Breast epithelium (tissue), 4 donors: ENCODE measurements around the gene CDC16. TPM values are rescaled to one million over a fixed set of nuclear protein-coding genes. Genes with fewer than 3 reads are reported as not detected.

ENCODE experiments used
- DNase-seq, 2 donors: peaks; one replicate each; pipeline ENCODE4 v3.0.0-alpha.2; 2019; ENCODE audit warnings: low spot score in 2 of 2
- H3K27ac ChIP-seq, 2 donors: fragments of 200-600 bp; sonication (generic) in 1 of 2; one replicate each; pipeline ENCODE4 v1.5.1; 2016 to 2019; ENCODE audit warnings: mild to moderate bottlenecking in 1 of 2
- H3K27me3 ChIP-seq, 2 donors: fragments of 200-600 bp; sonication (generic) in 1 of 2; one replicate each; pipeline versions ENCODE4 v1.5.1 to v1.6.0; 2017 to 2019; ENCODE audit warnings: control low read depth in 1 of 2, mild to moderate bottlenecking in 1 of 2
- H3K36me3 ChIP-seq: fragments of 200-600 bp; one replicate; pipeline ENCODE4 v1.5.1; 2019
- H3K4me1 ChIP-seq, 2 donors: fragments of 200-600 bp; sonication (generic); one replicate each; pipeline ENCODE4 v1.5.1; 2016 to 2019; ENCODE audit warnings: control low read depth in 1 of 2
- H3K4me3 ChIP-seq, 3 donors: fragments of 200-600 bp; sonication (generic); 1 replicate in 2 of 3; 2 replicates in 1 of 3; pipeline ENCODE4 v1.5.1; 2016 to 2019; ENCODE audit warnings: mild to moderate bottlenecking in 3 of 3, moderate library complexity in 2 of 3
- H3K9me3 ChIP-seq, 2 donors: fragments of 200-600 bp; sonication (generic) in 1 of 2; one replicate each; pipeline ENCODE4 v1.5.1; 2016 to 2019; ENCODE audit warnings: control low read depth in 1 of 2
- POLR2A ChIP-seq: fragments of 450-650 bp; IDR thresholded peaks from one replicate; pipeline ENCODE4 v1.6.1; 2016; ENCODE audit warnings: antibody characterized with exemption, mild to moderate bottlenecking, moderate library complexity
- POLR2AphosphoS5 ChIP-seq, 3 donors: sonication (generic); formaldehyde crosslinking; IDR thresholded peaks; one replicate each; pipeline ENCODE4 v1.6.1; 2017; ENCODE audit warnings: antibody characterized with exemption in 3 of 3
- intact Hi-C: fragments of 100-400 bp; cut with DNase I; formaldehyde crosslinking; loops from one replicate; pipeline ENCODE4 v1.15.1; 2023; ENCODE audit warnings: low total_unique reads
- total RNA-seq, 3 donors: library from RNA; depleted of rRNA; stranded (reverse); fragments of >200 nt; gene quantifications; one replicate each; pipeline ENCODE4 v1.1.0, GENCODE V29; 2016
- TF ChIP-seq, protein P1 (sequence below), 3 donors: fragments of 450-650 bp; IDR thresholded peaks; one replicate each; pipeline ENCODE4 v1.5.1; 2016 to 2017; ENCODE audit warnings: antibody characterized with exemption in 3 of 3, mild to moderate bottlenecking in 3 of 3, moderate library complexity in 3 of 3

The CDC16 gene
- total RNA-seq, 3 donors from 2014 or later = 53.1 to 82.5 (median 77.7) TPM

DNA sequence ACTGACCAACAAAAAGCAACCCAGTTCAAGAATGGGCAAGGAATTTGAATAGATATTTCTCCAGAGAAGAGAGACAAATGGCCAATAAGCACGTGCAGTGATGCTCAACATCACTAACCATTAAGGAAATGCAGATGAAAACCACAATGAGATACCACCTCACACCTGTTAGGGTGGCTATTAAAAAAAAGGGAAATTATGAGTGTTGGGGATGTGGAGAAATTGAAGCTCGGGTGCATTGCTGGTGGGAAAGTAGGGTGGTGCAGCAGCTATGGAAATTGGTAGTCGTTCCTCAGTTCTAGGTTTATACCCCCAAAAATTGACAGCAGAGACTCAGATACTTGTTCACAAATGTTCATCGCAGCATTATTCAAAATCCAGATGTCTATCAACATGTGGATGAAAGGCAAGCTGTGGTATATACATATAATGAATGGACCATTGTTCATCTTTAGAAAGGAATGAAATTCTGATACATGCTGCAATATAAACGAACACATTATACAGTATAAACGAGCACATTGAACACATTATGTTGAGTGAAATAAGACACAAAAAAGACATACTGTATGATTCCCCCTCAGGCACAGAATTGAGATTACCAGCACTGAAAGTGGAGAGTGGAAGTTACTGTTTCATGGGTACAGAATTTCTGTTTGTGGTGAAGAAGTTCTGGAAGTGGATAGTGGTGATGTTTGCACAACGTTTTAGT is 80.5 kb downstream of the CDC16 start:
- TF ChIP-seq, protein P1, sequence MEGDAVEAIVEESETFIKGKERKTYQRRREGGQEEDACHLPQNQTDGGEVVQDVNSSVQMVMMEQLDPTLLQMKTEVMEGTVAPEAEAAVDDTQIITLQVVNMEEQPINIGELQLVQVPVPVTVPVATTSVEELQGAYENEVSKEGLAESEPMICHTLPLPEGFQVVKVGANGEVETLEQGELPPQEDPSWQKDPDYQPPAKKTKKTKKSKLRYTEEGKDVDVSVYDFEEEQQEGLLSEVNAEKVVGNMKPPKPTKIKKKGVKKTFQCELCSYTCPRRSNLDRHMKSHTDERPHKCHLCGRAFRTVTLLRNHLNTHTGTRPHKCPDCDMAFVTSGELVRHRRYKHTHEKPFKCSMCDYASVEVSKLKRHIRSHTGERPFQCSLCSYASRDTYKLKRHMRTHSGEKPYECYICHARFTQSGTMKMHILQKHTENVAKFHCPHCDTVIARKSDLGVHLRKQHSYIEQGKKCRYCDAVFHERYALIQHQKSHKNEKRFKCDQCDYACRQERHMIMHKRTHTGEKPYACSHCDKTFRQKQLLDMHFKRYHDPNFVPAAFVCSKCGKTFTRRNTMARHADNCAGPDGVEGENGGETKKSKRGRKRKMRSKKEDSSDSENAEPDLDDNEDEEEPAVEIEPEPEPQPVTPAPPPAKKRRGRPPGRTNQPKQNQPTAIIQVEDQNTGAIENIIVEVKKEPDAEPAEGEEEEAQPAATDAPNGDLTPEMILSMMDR (IDR thresholded peaks at IDR 0.05) = no peak
- no peak for TF ChIP-seq POLR2AphosphoS5 (IDR thresholded peaks at IDR 0.05)
- TF ChIP-seq POLR2A = no peak
- intact Hi-C loops = no loop called here
- no peak for DNase-seq
- Histone ChIP-seq H3K27me3 (no peaks in the 10 kb centered on the region), H3K4me1 (no peaks in the 10 kb centered on the region), H3K9me3 (no peaks in the 10 kb centered on the region), H3K36me3 (no peaks in the 10 kb centered on the region), H3K4me3 (peak overlapping the region; percentile 77 to 89 (median 87)), H3K27ac (peak overlapping the region; percentile 85 to 93)

DNA sequence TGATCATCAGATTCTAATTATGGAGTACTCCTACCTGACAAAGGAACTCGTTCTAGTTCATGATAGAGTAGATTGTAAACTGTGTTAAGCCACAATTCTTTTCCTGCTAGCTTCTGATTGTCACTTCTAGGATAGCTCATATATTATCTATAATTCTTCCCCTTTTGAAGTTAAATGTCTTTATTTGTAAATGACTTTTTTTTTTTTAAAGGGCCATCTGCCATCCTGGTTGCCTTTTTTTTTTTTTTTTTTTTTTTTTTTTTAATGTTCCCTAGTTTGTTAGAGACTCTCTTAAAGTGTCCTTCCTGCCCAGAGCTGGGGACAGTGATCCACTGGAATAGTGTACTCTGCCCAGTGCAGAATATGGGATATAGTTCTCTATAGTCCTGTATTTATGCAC is 83.9 kb downstream of the CDC16 start:
- Histone ChIP-seq H3K4me1 (no peaks in the 10 kb centered on the region), H3K27me3 (no peaks in the 10 kb centered on the region), H3K27ac (no peak overlapping the region), H3K36me3 (no peaks in the 10 kb centered on the region), H3K9me3 (no peaks in the 10 kb centered on the region), H3K4me3 (no peak overlapping the region)
- intact Hi-C loops = no loop called here
- TF ChIP-seq, protein P1 (IDR thresholded peaks at IDR 0.05) = no peak
- no peak for DNase-seq

DNA sequence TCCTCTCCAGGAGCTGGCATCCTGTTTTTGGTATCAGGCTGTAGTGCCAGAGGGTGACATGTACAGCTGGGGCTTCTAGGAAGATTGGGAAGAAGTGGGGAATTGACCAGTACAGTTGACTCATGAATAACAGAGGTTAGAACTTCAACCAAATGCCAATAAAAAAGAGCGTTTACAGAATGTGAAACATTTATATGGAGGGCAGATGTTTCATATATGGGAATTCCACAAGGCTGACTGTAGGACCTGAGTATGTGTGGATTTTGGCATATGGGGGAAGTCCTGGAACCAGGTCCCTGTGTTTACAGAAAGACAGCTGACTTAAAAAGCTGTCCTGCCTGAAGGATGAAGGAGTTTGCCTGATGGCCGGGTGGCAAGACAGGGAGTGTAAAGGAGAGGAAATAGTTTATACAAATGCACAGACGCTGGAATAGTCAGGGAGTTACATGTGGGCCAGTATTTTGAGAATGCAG is 84.8 kb downstream of the CDC16 start:
- H3K27me3 ChIP-seq = no peaks in the 10 kb centered on the region
- H3K36me3 ChIP-seq = no peaks in the 10 kb centered on the region
- H3K4me1 ChIP-seq = no peaks in the 10 kb centered on the region
- TF ChIP-seq POLR2AphosphoS5 (IDR thresholded peaks at IDR 0.05) = no peak
- no peak for TF ChIP-seq POLR2A
- TF ChIP-seq, protein P1 (IDR thresholded peaks at IDR 0.05) = no peak
- intact Hi-C loops = no loop called here
- no peak overlapping the region for H3K27ac ChIP-seq
- H3K4me3 ChIP-seq = no peak overlapping the region
- no peak for DNase-seq
- no peaks in the 10 kb centered on the region for H3K9me3 ChIP-seq

DNA sequence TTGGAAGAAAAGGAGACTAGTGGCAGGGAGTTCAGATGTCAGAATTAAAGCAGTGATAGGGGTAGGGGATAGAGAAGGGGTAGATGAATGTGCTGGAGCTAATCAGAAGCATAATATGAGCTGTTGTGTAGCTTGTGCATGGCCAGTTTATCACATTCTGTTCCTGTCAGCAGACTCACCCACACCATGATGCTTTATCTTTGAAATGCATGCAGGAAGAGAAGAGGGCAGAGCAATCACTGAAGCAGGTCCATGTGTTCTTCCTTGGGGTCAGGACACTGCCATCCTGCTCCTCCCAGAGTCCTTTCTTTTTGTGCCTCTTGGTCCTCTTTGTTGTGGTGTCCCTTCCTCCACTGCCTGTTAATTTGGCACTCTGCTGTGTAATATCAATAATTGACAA is 85.4 kb downstream of the CDC16 start:
- no peak for DNase-seq
- Histone ChIP-seq H3K27me3 (no peaks in the 10 kb centered on the region), H3K9me3 (no peaks in the 10 kb centered on the region), H3K4me3 (no peak overlapping the region), H3K36me3 (no peaks in the 10 kb centered on the region), H3K4me1 (no peaks in the 10 kb centered on the region), H3K27ac (no peak overlapping the region)
- no peak for TF ChIP-seq POLR2A
- TF ChIP-seq, protein P1 (IDR thresholded peaks at IDR 0.05) = no peak
- TF ChIP-seq POLR2AphosphoS5 (IDR thresholded peaks at IDR 0.05) = no peak
- intact Hi-C loops = no loop called here

DNA sequence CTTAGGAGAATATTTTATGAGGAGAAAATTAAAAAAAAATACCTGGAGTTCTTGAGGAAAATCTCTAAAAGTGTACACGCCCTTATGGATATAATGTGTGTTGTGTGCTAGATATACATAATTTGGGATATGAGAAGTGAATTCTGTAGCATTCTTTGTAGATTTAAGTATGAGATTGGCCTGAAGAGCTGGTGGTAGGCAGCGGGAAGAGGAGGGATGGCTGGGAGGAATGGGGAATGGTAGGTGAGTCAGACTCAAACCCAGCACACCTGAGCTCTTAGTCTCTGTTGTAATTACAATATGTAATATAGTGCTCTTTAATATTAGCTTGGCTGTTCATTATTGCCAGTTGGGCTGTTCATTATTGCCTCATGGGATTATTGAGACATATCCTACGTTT is 86.6 kb downstream of the CDC16 start:
- Histone ChIP-seq H3K27me3 (no peaks in the 10 kb centered on the region), H3K36me3 (no peaks in the 10 kb centered on the region), H3K9me3 (no peaks in the 10 kb centered on the region), H3K27ac (no peak overlapping the region), H3K4me1 (no peaks in the 10 kb centered on the region), H3K4me3 (no peak overlapping the region)
- intact Hi-C loops = no loop called here
- DNase-seq = no peak
- TF ChIP-seq, protein P1 (IDR thresholded peaks at IDR 0.05) = no peak
- TF ChIP-seq POLR2A = no peak
- TF ChIP-seq POLR2AphosphoS5 (IDR thresholded peaks at IDR 0.05) = no peak

Other genes with a start within 250 kb of the CDC16 start
- 10 to 100 TPM; 14.2 to 54.9 (median 31.5) TPM for gene RASA3, start 102.3 kb upstream of the CDC16 start, total RNA-seq
- not detected for gene CFAP97D2, start 55.6 kb upstream of the CDC16 start, total RNA-seq
- gene UPF3A, start 46.7 kb downstream of the CDC16 start, total RNA-seq = 10 to 100 TPM; 48.5 to 52.8 (median 49.6) TPM
- 10 to 100 TPM in 2 of 3 donors, 1 to 10 TPM in 1; 9.4 to 25.3 (median 21.6) TPM for gene CHAMP1, start 79.6 kb downstream of the CDC16 start, total RNA-seq